Gastrocnemius medialis (tissue), 4 donors: Measurements from ENCODE around the gene DBNDD1. TPM values are rescaled to one million over a fixed set of nuclear protein-coding genes. Genes with fewer than 3 reads are reported as not detected.
"Not testable (repeated sequence)": the region's sequence is repeated elsewhere in the genome, so short reads cannot be mapped to it uniquely, and the experiment has no call there.

Experiments used
- ATAC-seq, 2 donors: fragments of 150-250 bp; one replicate each; pipeline ENCODE4 v1.9.1; 2016
- DNase-seq, 2 donors: peaks; one replicate each; pipeline ENCODE4 v3.0.0-alpha.2; 2019
- H3K27ac ChIP-seq, 4 donors: fragments of 200-600 bp; sonication (generic); 1 replicate in 1 of 4; 2 replicates in 3 of 4; pipeline ENCODE4 v1.5.1; 2016 to 2018; ENCODE audit warnings: mild to moderate bottlenecking in 2 of 4, moderate library complexity in 1 of 4
- H3K27me3 ChIP-seq, 3 donors: fragments of 200-600 bp; sonication (generic) in 2 of 3; 1 replicate in 1 of 3; 2 replicates in 2 of 3; pipeline versions ENCODE4 v1.5.1 to v1.6.0; 2016 to 2019; ENCODE audit warnings: mild to moderate bottlenecking in 1 of 3, moderate library complexity in 1 of 3
- H3K36me3 ChIP-seq, 2 donors: fragments of 200-600 bp; sonication (generic) in 1 of 2; one replicate each; pipeline ENCODE4 v1.5.1; 2017 to 2018
- H3K4me1 ChIP-seq, 2 donors: fragments of 200-600 bp; sonication (generic) in 1 of 2; one replicate each; pipeline ENCODE4 v1.5.1; 2016 to 2017; ENCODE audit warnings: mild to moderate bottlenecking in 2 of 2
- H3K4me3 ChIP-seq, 4 donors: fragments of 200-600 bp; sonication (generic) in 3 of 4; 1 replicate in 1 of 4; 2 replicates in 3 of 4; pipeline ENCODE4 v1.5.1; 2016 to 2019; ENCODE audit warnings: mild to moderate bottlenecking in 2 of 4
- H3K9me3 ChIP-seq, 3 donors: fragments of 200-600 bp; sonication (generic) in 2 of 3; 1 replicate in 1 of 3; 2 replicates in 2 of 3; pipeline ENCODE4 v1.5.1; 2016 to 2019
- POLR2A ChIP-seq, 2 donors: fragments of 450-650 bp; IDR thresholded peaks; one replicate each; pipeline ENCODE4 v1.6.1; 2017; ENCODE audit warnings: antibody characterized with exemption in 2 of 2, mild to moderate bottlenecking in 2 of 2, moderate library complexity in 2 of 2
- in situ Hi-C, 4 donors: fragments of 200-750 bp; cut with MboI; loops; one replicate each; pipeline versions ENCODE4 v1.15.0 to v1.8.0; 2017; ENCODE audit warnings: low sequenced_read_pairs in 4 of 4
- intact Hi-C: fragments of 100-400 bp; cut with DNase I; formaldehyde crosslinking; loops from one replicate; pipeline ENCODE4 v1.15.1; 2023; ENCODE audit warnings: low total_unique reads
- total RNA-seq, 4 donors: library from RNA; depleted of rRNA; stranded (reverse); fragments of >200 nt; gene quantifications; one replicate each; pipeline versions ENCODE4 v1.1.0 to v1.2.3, GENCODE V29; 2016
- TF ChIP-seq, protein P1 (sequence below), 5 experiments: fragments of 450-650 bp in 3 of 5; fragments of 200-600 bp in 2 of 5; sonication (generic) in 2 of 5; IDR thresholded peaks in 4 of 5; conservative IDR thresholded peaks in 1 of 5; 1 replicate in 4 of 5; 2 replicates in 1 of 5; pipeline ENCODE4 v1.5.1; 2016 to 2019; ENCODE audit warnings: antibody characterized with exemption in 5 of 5, mild to moderate bottlenecking in 3 of 5, moderate library complexity in 3 of 5

The DBNDD1 gene
- total RNA-seq: 10 to 100 TPM in 3 of 4 donors, 1 to 10 TPM in 1; 9.3 to 25.9 (median 23.7) TPM

GRCh38 chr16:90018652-90019542, at the start of gene DBNDD1:
Gene DBNDD1 (minus strand): TSS chr16:90019456. CDS start chr16:90019341, 115 bp downstream.
- in situ Hi-C loops: no loop called here
- peak within 1 kb of the TSS; percentile 64 to 84 (median 76) for H3K4me3 ChIP-seq
- H3K36me3 ChIP-seq: no peaks in the 10 kb centered on the region
- H3K4me1 ChIP-seq: peaks cover 30 to 46% of the 10 kb centered on the region in 2 donors
- TF ChIP-seq POLR2A (IDR thresholded peaks at IDR 0.05): no peak
- TF ChIP-seq, protein P1, sequence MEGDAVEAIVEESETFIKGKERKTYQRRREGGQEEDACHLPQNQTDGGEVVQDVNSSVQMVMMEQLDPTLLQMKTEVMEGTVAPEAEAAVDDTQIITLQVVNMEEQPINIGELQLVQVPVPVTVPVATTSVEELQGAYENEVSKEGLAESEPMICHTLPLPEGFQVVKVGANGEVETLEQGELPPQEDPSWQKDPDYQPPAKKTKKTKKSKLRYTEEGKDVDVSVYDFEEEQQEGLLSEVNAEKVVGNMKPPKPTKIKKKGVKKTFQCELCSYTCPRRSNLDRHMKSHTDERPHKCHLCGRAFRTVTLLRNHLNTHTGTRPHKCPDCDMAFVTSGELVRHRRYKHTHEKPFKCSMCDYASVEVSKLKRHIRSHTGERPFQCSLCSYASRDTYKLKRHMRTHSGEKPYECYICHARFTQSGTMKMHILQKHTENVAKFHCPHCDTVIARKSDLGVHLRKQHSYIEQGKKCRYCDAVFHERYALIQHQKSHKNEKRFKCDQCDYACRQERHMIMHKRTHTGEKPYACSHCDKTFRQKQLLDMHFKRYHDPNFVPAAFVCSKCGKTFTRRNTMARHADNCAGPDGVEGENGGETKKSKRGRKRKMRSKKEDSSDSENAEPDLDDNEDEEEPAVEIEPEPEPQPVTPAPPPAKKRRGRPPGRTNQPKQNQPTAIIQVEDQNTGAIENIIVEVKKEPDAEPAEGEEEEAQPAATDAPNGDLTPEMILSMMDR (IDR thresholded peaks at IDR 0.05 in 4 of 5, conservative IDR thresholded peaks at IDR 0.05 in 1 of 5): no peak
- ATAC-seq (peak; percentile 35 to 49), DNase-seq (no peak)
- no peaks in the 10 kb centered on the region for H3K9me3 ChIP-seq
- intact Hi-C loops: loop anchor here (2.0 kb wide), 1 partner anchor 22 kb away; no protein-coding TSS in a partner anchor
- peak within 1 kb of the TSS; percentile 87 to 92 (median 90) for H3K27ac ChIP-seq
- no peaks in the 10 kb centered on the region for H3K27me3 ChIP-seq

- Histone ChIP-seq H3K27ac (no peak overlapping the region), H3K27me3 (peaks cover 0 to 3% (median 0%) of the 10 kb centered on the region in 3 donors), H3K9me3 (no peaks in the 10 kb centered on the region), H3K4me1 (no peaks in the 10 kb centered on the region), H3K36me3 (no peaks in the 10 kb centered on the region), H3K4me3 (no peak overlapping the region)
- intact Hi-C loops: no loop called here
- ATAC-seq: no peak
- DNase-seq: no peak
- no peak for TF ChIP-seq POLR2A (IDR thresholded peaks at IDR 0.05)
- in situ Hi-C loops: no loop called here
Observed at GRCh38 chr16:90061437-90061836, 42.2 kb upstream of the DBNDD1 start.

- in situ Hi-C loops: no loop called here
- Histone ChIP-seq H3K36me3 (no peaks in the 10 kb centered on the region), H3K9me3 (no peaks in the 10 kb centered on the region), H3K27ac (no peak overlapping the region), H3K4me1 (no peaks in the 10 kb centered on the region), H3K27me3 (no peaks in the 10 kb centered on the region), H3K4me3 (no peak overlapping the region)
- intact Hi-C loops: no loop called here
- no peak for ATAC-seq
- TF ChIP-seq POLR2A (IDR thresholded peaks at IDR 0.05): no peak
- DNase-seq: no peak
Observed at GRCh38 chr16:90057738-90058173, 38.5 kb upstream of the DBNDD1 start.

- H3K27ac ChIP-seq, H3K4me3 ChIP-seq, DNase-seq, ATAC-seq, H3K4me1 ChIP-seq, intact Hi-C loops, in situ Hi-C loops, H3K36me3 ChIP-seq, H3K27me3 ChIP-seq, H3K9me3 ChIP-seq: not testable (repeated sequence)
Observed at GRCh38 chr16:90056521-90056920, 37.3 kb upstream of the DBNDD1 start.

DNA sequence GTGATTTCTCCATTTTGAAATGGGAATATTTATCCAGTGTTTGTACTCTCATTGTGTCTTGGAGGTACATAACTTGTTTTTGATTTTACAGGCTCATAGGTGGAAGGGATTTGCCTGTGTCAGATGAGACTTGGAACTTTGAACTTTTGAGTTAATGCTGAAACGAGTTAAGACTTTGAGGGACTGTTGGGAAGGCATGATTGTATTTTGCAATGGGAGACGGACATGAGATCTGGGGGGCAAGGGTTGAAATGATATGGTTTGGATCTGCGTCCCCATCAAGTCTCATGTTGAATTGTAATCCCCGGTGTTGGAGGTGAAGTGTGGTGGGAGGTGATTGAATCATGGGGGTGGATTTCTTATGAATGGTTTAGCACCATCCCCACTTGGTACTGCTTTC, 36.1 kb upstream of the DBNDD1 start:
- no peak overlapping the region for H3K4me3 ChIP-seq
- in situ Hi-C loops (no loop called here), intact Hi-C loops (no loop called here)
- DNase-seq: no peak
- no peak for TF ChIP-seq POLR2A (IDR thresholded peaks at IDR 0.05)
- TF ChIP-seq, protein P1 (IDR thresholded peaks at IDR 0.05 in 4 of 5, conservative IDR thresholded peaks at IDR 0.05 in 1 of 5): no peak
- H3K27ac ChIP-seq: no peak overlapping the region
- no peaks in the 10 kb centered on the region for H3K36me3 ChIP-seq
- no peaks in the 10 kb centered on the region for H3K4me1 ChIP-seq
- no peak for ATAC-seq
- no peaks in the 10 kb centered on the region for H3K27me3 ChIP-seq
- no peaks in the 10 kb centered on the region for H3K9me3 ChIP-seq

DNA sequence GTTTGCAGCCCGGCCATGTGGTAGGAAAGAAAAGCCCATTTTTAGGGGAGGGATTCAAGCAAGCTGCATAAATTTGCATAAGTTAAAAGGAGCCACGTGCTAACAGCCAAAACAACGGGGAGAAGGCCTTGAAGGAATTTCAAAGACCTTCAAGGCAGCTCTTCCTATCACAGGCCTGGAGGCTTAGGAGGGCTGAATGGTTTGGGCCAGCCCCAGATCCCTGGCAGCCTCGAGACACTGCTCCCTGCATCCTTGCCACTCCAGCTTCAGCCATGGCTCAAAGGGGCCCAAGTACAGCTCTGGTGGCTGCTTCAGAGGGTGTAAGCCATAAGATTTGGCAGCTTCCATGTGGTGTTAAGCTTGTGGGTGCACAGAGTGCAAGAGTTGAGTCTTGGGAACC, 35.3 kb upstream of the DBNDD1 start:
- ATAC-seq (no peak), DNase-seq (no peak)
- intact Hi-C loops: no loop called here
- TF ChIP-seq POLR2A (IDR thresholded peaks at IDR 0.05): no peak
- TF ChIP-seq, protein P1 (IDR thresholded peaks at IDR 0.05 in 4 of 5, conservative IDR thresholded peaks at IDR 0.05 in 1 of 5): no peak
- in situ Hi-C loops: no loop called here
- Histone ChIP-seq H3K9me3 (no peaks in the 10 kb centered on the region), H3K36me3 (no peaks in the 10 kb centered on the region), H3K27me3 (no peaks in the 10 kb centered on the region), H3K4me3 (no peak overlapping the region), H3K27ac (no peak overlapping the region), H3K4me1 (no peaks in the 10 kb centered on the region)
